LNCaP clone FGC (cell line): Measurements from ENCODE around the gene FLAD1.
"Not testable (repeated sequence)": the region's sequence is repeated elsewhere in the genome, so short reads cannot be mapped to it uniquely, and the experiment has no call there.

Experiments used
- DNase-seq: peaks from one replicate; pipeline ENCODE4 v3.0.0-alpha.2; 2011; ENCODE audit warnings: low read depth
- H3K4me3 ChIP-seq: 2 replicates; pipeline ENCODE4 v1.5.1; 2011; ENCODE audit warnings: mild to moderate bottlenecking, low read depth, low read length, control low read depth
- CTCF ChIP-seq: IDR thresholded peaks from 2 replicates; pipeline ENCODE4 v1.5.1; 2012; ENCODE audit warnings: mild to moderate bottlenecking; ENCODE audit not compliant: control insufficient read depth, insufficient read depth; ENCODE audit errors: extremely low read depth

FLAD1 gene

GRCh38 chr1:154994591-154994990 is 11.4 kb downstream of the FLAD1 start:
- no peak for DNase-seq
- no peak overlapping the region for H3K4me3 ChIP-seq
- TF ChIP-seq CTCF: no peak

GRCh38 chr1:154995301-154995983 is 12.3 kb downstream of the FLAD1 start:
- DNase-seq, H3K4me3 ChIP-seq: not testable (repeated sequence)
- peak; percentile 41 for TF ChIP-seq CTCF

GRCh38 chr1:154996966-154997701 is 14.0 kb downstream of the FLAD1 start:
- no peak overlapping the region for H3K4me3 ChIP-seq
- TF ChIP-seq CTCF: no peak
- no peak for DNase-seq

- no peak for DNase-seq
- TF ChIP-seq CTCF: peak; percentile 27
- no peak overlapping the region for H3K4me3 ChIP-seq
Measured at GRCh38 chr1:154998201-154998780, 15.1 kb downstream of the FLAD1 start.

- no peak overlapping the region for H3K4me3 ChIP-seq
- peak; percentile 49 for TF ChIP-seq CTCF
- no peak for DNase-seq
Measured at GRCh38 chr1:154998818-154999570, 15.8 kb downstream of the FLAD1 start.

GRCh38 chr1:154999571-155000410 is 16.6 kb downstream of the FLAD1 start:
- peak overlapping the region; percentile 65 for H3K4me3 ChIP-seq
- DNase-seq: no peak
- TF ChIP-seq CTCF: no peak
